ENCODE results near the gene TMOD2.

Gene TMOD2

GRCh38 chr15:51861557-51862359, 110.4 kb downstream of the TMOD2 start:
- H3K27ac ChIP-seq = no peak overlapping the region
- no peak for TF ChIP-seq ZFX (IDR thresholded peaks at IDR 0.05; ENCODE audit: borderline replicate concordance)
- TF ChIP-seq, protein P1, sequence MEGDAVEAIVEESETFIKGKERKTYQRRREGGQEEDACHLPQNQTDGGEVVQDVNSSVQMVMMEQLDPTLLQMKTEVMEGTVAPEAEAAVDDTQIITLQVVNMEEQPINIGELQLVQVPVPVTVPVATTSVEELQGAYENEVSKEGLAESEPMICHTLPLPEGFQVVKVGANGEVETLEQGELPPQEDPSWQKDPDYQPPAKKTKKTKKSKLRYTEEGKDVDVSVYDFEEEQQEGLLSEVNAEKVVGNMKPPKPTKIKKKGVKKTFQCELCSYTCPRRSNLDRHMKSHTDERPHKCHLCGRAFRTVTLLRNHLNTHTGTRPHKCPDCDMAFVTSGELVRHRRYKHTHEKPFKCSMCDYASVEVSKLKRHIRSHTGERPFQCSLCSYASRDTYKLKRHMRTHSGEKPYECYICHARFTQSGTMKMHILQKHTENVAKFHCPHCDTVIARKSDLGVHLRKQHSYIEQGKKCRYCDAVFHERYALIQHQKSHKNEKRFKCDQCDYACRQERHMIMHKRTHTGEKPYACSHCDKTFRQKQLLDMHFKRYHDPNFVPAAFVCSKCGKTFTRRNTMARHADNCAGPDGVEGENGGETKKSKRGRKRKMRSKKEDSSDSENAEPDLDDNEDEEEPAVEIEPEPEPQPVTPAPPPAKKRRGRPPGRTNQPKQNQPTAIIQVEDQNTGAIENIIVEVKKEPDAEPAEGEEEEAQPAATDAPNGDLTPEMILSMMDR (IDR thresholded peaks at IDR 0.05) = no peak

DNA sequence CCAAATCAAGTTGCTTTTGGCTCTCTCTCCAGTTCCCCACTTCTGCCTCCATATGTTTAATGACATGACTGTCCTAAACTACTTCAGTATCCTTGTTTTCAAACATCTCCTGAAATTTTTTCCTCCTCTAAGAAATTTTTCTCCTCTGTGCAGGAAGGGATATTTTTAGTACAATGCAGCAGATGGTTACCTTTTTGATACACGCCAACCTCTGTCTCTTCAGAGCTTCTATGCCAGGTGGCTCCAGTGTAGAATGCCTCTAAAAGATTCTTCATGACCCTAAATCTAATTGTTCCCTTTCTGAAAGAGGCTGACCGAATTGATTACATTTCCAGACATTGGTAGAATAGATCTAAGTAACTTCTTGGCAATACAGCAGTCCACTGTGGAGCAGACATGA, 111.7 kb downstream of the TMOD2 start:
- no peak for TF ChIP-seq ZFX (IDR thresholded peaks at IDR 0.05; ENCODE audit: borderline replicate concordance)
- TF ChIP-seq, protein P1 (IDR thresholded peaks at IDR 0.05) = no peak
- H3K27ac ChIP-seq = no peak overlapping the region

GRCh38 chr15:51864408-51865056, 113.1 kb downstream of the TMOD2 start:
- TF ChIP-seq ZFX (IDR thresholded peaks at IDR 0.05; ENCODE audit: borderline replicate concordance) = no peak
- TF ChIP-seq, protein P1 (IDR thresholded peaks at IDR 0.05) = no peak
- H3K27ac ChIP-seq = no peak overlapping the region

DNA sequence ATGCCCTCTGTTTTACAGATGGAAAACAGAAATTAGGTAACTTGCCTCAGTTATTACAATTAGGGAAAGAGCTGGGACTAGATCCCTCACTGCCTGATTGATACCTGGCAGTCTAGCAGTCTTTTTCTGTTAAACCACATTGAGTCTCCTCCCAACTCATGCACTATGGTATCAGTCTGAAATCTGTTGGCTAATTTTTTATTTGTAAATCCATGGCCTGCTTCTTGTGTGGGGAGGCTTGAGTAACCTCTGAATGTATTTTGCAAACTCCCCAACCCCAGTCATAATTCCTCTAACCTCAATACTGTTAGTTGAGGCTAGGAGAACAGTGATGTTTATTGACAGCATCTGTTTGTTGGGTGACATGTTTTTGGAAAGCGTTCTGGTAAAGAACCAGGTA, 113.9 kb downstream of the TMOD2 start:
- no peak for TF ChIP-seq ZFX (IDR thresholded peaks at IDR 0.05; ENCODE audit: borderline replicate concordance)
- TF ChIP-seq, protein P1 (IDR thresholded peaks at IDR 0.05) = no peak
- H3K27ac ChIP-seq = no peak overlapping the region
